Effector memory CD4-positive, alpha-beta T cell (primary cell): ENCODE data around the gene NECAB2.
"Not testable (repeated sequence)": the region's sequence is repeated elsewhere in the genome, so short reads cannot be mapped to it uniquely, and the experiment has no call there.

Experiments
- DNase-seq, 3 donors: peaks; one replicate each; pipeline ENCODE4 v3.0.0-alpha.2; 2020
- H3K27ac ChIP-seq: 2 replicates; pipeline ENCODE4 v1.7.0; 2013; ENCODE audit warnings: mild to moderate bottlenecking, low read length, moderate library complexity; ENCODE audit not compliant: insufficient read depth, poor library complexity, severe bottlenecking
- H3K27me3 ChIP-seq: replicated peaks from 2 replicates; pipeline ENCODE4 v1.7.0; 2013; ENCODE audit warnings: mild to moderate bottlenecking, low read length; ENCODE audit not compliant: insufficient read depth, control insufficient read depth, poor library complexity, severe bottlenecking
- H3K36me3 ChIP-seq: 2 replicates; pipeline ENCODE4 v1.7.0; 2013; ENCODE audit warnings: mild to moderate bottlenecking, low read length, moderate library complexity; ENCODE audit not compliant: control insufficient read depth, insufficient read depth
- H3K4me1 ChIP-seq: 2 replicates; pipeline ENCODE4 v1.7.0; 2013; ENCODE audit warnings: low read length, mild to moderate bottlenecking; ENCODE audit not compliant: control insufficient read depth, insufficient read depth, poor library complexity, severe bottlenecking
- H3K4me3 ChIP-seq: 2 replicates; pipeline ENCODE4 v1.7.0; 2013; ENCODE audit warnings: low read length, low read depth, mild to moderate bottlenecking; ENCODE audit not compliant: insufficient read depth, poor library complexity, severe bottlenecking
- H3K9me3 ChIP-seq: 2 replicates; pipeline ENCODE4 v1.7.0; 2013; ENCODE audit warnings: mild to moderate bottlenecking, low read length, moderate library complexity; ENCODE audit not compliant: control insufficient read depth

Gene NECAB2

GRCh38 chr16:83936581-83937165, 31.4 kb upstream of the NECAB2 start:
- Histone ChIP-seq H3K27ac (no peak overlapping the region), H3K4me1 (no peaks in the 10 kb centered on the region), H3K27me3 (no peaks in the 10 kb centered on the region), H3K9me3 (no peaks in the 10 kb centered on the region), H3K4me3 (no peak overlapping the region), H3K36me3 (no peaks in the 10 kb centered on the region)
- no peak for DNase-seq

GRCh38 chr16:83937267-83937666, 30.8 kb upstream of the NECAB2 start:
- DNase-seq = no peak
- Histone ChIP-seq H3K9me3 (no peaks in the 10 kb centered on the region), H3K4me1 (no peaks in the 10 kb centered on the region), H3K27ac (no peak overlapping the region), H3K4me3 (no peak overlapping the region), H3K27me3 (no peaks in the 10 kb centered on the region), H3K36me3 (no peaks in the 10 kb centered on the region)

- H3K4me1 ChIP-seq = no peaks in the 10 kb centered on the region
- no peaks in the 10 kb centered on the region for H3K9me3 ChIP-seq
- no peaks in the 10 kb centered on the region for H3K36me3 ChIP-seq
- no peaks in the 10 kb centered on the region for H3K27me3 ChIP-seq
- no peak overlapping the region for H3K27ac ChIP-seq
- no peak for DNase-seq
- H3K4me3 ChIP-seq = no peak overlapping the region
Measured at GRCh38 chr16:83937922-83938885, 29.8 kb upstream of the NECAB2 start.

GRCh38 chr16:83939266-83939855, 28.7 kb upstream of the NECAB2 start:
- Histone ChIP-seq H3K27me3 (no peaks in the 10 kb centered on the region), H3K9me3 (no peaks in the 10 kb centered on the region), H3K4me3 (no peak overlapping the region), H3K27ac (no peak overlapping the region), H3K36me3 (no peaks in the 10 kb centered on the region), H3K4me1 (no peaks in the 10 kb centered on the region)
- DNase-seq = no peak

- Histone ChIP-seq H3K9me3 (no peaks in the 10 kb centered on the region), H3K27me3 (no peaks in the 10 kb centered on the region), H3K4me1 (no peaks in the 10 kb centered on the region), H3K36me3 (no peaks in the 10 kb centered on the region), H3K27ac (no peak overlapping the region), H3K4me3 (no peak overlapping the region)
- no peak for DNase-seq
Measured at GRCh38 chr16:83940119-83940518, 27.9 kb upstream of the NECAB2 start.

GRCh38 chr16:83940630-83941378, 27.2 kb upstream of the NECAB2 start:
- Histone ChIP-seq H3K36me3 (no peaks in the 10 kb centered on the region), H3K27me3 (no peaks in the 10 kb centered on the region), H3K4me1 (no peaks in the 10 kb centered on the region), H3K9me3 (no peaks in the 10 kb centered on the region), H3K4me3 (no peak overlapping the region), H3K27ac (no peak overlapping the region)
- no peak for DNase-seq

GRCh38 chr16:83941546-83941945, 26.5 kb upstream of the NECAB2 start:
- not testable (repeated sequence) for H3K4me3 ChIP-seq, H3K27ac ChIP-seq, H3K36me3 ChIP-seq, H3K9me3 ChIP-seq, H3K4me1 ChIP-seq, H3K27me3 ChIP-seq, DNase-seq

- Histone ChIP-seq H3K27me3 (no peaks in the 10 kb centered on the region), H3K27ac (no peak overlapping the region)
- DNase-seq = no peak
Measured at GRCh38 chr16:83942074-83942473, 26.0 kb upstream of the NECAB2 start.

GRCh38 chr16:83942815-83943515, 25.1 kb upstream of the NECAB2 start:
- H3K27ac ChIP-seq = no peak overlapping the region
- no peak for DNase-seq
- H3K4me1 ChIP-seq = no peaks in the 10 kb centered on the region
- H3K27me3 ChIP-seq = no peaks in the 10 kb centered on the region
- no peak overlapping the region for H3K4me3 ChIP-seq
- no peaks in the 10 kb centered on the region for H3K36me3 ChIP-seq
- H3K9me3 ChIP-seq = no peaks in the 10 kb centered on the region

More at GRCh38 chr16:83942074-83942473, 26.0 kb upstream of the NECAB2 start:
- no peaks in the 10 kb centered on the region for H3K9me3 ChIP-seq
- no peak overlapping the region for H3K4me3 ChIP-seq
- H3K4me1 ChIP-seq = no peaks in the 10 kb centered on the region
- no peaks in the 10 kb centered on the region for H3K36me3 ChIP-seq
